Spleen (tissue), 7 donors: ENCODE data around the gene FNDC3A.

Source experiments
- POLR2A ChIP-seq, 3 donors: fragments of 450-650 bp; IDR thresholded peaks; one replicate each; pipeline ENCODE4 v1.5.1; 2017; ENCODE audit warnings: antibody characterized with exemption in 3 of 3, mild to moderate bottlenecking in 1 of 3
- POLR2AphosphoS5 ChIP-seq, 3 donors: sonication (generic); formaldehyde crosslinking; IDR thresholded peaks; one replicate each; pipeline ENCODE4 v1.5.1; 2017; ENCODE audit warnings: antibody characterized with exemption in 3 of 3
- TF ChIP-seq, protein P1 (sequence below), 11 experiments: fragments of 200-600 bp in 7 of 11; fragments of 450-650 bp in 4 of 11; sonication (generic) in 4 of 11; IDR thresholded peaks in 8 of 11; conservative IDR thresholded peaks in 3 of 11; 1 replicate in 7 of 11; 2 replicates in 4 of 11; pipeline versions ENCODE4 v1.4.0 to v1.8.0; 2016 to 2021; ENCODE audit warnings: antibody characterized with exemption in 11 of 11, inconsistent platforms in 4 of 11, mild to moderate bottlenecking in 1 of 11
- donor health status: DM: no; HTN: no; CAD: no; lungs with moderate emphysema.
- donor health status: DM: no; HTN: no; CAD: no.
- donor health status: DM: no; HTN: no; CAD: no.

DNA sequence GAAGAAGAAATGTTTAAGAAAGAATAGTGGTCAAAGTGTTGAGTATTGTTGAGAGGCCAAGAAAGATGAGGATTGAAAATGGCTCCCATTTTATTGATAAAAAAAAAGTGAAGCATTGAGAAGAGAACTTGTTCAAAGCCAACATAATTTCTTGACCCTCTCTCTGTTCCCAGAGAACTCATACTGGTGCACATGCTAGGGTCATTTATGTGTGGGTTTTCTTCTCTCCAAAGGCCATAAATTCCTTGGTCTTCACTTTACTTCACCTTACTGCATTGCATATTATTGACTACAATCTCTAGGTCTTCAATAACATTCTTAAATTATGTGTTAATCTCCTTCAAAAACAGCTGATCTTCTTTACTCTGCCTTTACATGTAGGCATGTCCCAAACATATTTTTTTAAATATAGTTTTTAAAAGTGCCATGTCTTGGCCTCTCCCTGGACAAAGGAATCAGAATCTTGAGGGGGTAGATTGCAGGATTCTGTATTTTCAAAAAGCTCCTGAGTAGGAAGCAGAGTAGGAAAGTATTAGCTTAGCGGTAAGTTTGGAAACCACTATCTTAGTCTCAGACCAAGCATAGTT, 1.8 kb upstream of the FNDC3A start:
- TF ChIP-seq, protein P1, sequence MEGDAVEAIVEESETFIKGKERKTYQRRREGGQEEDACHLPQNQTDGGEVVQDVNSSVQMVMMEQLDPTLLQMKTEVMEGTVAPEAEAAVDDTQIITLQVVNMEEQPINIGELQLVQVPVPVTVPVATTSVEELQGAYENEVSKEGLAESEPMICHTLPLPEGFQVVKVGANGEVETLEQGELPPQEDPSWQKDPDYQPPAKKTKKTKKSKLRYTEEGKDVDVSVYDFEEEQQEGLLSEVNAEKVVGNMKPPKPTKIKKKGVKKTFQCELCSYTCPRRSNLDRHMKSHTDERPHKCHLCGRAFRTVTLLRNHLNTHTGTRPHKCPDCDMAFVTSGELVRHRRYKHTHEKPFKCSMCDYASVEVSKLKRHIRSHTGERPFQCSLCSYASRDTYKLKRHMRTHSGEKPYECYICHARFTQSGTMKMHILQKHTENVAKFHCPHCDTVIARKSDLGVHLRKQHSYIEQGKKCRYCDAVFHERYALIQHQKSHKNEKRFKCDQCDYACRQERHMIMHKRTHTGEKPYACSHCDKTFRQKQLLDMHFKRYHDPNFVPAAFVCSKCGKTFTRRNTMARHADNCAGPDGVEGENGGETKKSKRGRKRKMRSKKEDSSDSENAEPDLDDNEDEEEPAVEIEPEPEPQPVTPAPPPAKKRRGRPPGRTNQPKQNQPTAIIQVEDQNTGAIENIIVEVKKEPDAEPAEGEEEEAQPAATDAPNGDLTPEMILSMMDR (IDR thresholded peaks at IDR 0.05 in 8 of 11, conservative IDR thresholded peaks at IDR 0.05 in 3 of 11) = no peak
- no peak for TF ChIP-seq POLR2AphosphoS5 (IDR thresholded peaks at IDR 0.05)
- TF ChIP-seq POLR2A (IDR thresholded peaks at IDR 0.05) = no peak
